B cell (primary cell): Measurements from ENCODE around the gene RAD23B.

ENCODE experiments used
- EZH2 ChIP-seq: IDR thresholded peaks from 2 replicates; pipeline ENCODE4 v1.6.1; 2012; ENCODE audit warnings: borderline replicate concordance, low read depth, mild to moderate bottlenecking, moderate library complexity, low read length; ENCODE audit not compliant: insufficient read depth, poor library complexity, severe bottlenecking
- TF ChIP-seq, protein P1 (sequence below): fragments of 200-600 bp; IDR thresholded peaks from one replicate; pipeline ENCODE4 v1.8.0; 2022; ENCODE audit warnings: antibody characterized with exemption, mild to moderate bottlenecking

DNA sequence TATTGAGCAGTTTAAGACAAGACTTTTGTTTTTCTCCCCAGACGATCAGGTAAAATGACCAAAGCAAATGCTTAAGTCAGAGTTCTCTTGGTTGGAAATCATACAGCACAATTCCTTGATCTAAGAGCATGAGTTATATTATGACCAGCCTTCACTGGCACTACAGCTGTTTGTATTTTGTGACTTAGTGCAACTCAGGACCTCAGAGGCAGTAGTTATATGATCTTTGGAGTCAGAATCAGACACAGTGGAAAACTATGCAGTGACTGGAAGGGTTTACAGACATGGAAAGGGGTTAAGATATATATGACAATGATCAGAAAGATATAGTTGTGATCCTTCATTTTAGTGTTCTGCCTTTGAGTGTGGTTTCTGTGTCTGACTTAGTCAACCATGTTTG, 24.3 kb downstream of the RAD23B start:
- TF ChIP-seq, protein P1, sequence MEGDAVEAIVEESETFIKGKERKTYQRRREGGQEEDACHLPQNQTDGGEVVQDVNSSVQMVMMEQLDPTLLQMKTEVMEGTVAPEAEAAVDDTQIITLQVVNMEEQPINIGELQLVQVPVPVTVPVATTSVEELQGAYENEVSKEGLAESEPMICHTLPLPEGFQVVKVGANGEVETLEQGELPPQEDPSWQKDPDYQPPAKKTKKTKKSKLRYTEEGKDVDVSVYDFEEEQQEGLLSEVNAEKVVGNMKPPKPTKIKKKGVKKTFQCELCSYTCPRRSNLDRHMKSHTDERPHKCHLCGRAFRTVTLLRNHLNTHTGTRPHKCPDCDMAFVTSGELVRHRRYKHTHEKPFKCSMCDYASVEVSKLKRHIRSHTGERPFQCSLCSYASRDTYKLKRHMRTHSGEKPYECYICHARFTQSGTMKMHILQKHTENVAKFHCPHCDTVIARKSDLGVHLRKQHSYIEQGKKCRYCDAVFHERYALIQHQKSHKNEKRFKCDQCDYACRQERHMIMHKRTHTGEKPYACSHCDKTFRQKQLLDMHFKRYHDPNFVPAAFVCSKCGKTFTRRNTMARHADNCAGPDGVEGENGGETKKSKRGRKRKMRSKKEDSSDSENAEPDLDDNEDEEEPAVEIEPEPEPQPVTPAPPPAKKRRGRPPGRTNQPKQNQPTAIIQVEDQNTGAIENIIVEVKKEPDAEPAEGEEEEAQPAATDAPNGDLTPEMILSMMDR, result no peak
- TF ChIP-seq EZH2, result no peak
